Hippocampal formation (tissue), 2 donors: Measurements from ENCODE around the gene DGKH.
"Not testable (repeated sequence)": the region's sequence is repeated elsewhere in the genome, so short reads cannot be mapped to it uniquely, and the experiment has no call there.

ENCODE experiments used
- DNase-seq, 2 donors: peaks; one replicate each; lab custom pipeline; 2025; lab: John Stamatoyannopoulos, UW

DGKH gene

GRCh38 chr13:42071672-42072419, 23.4 kb downstream of the DGKH start:
- no peak for DNase-seq

GRCh38 chr13:42073683-42074082, 25.2 kb downstream of the DGKH start:
- no peak for DNase-seq

GRCh38 chr13:42075517-42075916, 27.1 kb downstream of the DGKH start:
- DNase-seq, result no peak

GRCh38 chr13:42076309-42076713, 27.9 kb downstream of the DGKH start:
- no peak for DNase-seq

DNA sequence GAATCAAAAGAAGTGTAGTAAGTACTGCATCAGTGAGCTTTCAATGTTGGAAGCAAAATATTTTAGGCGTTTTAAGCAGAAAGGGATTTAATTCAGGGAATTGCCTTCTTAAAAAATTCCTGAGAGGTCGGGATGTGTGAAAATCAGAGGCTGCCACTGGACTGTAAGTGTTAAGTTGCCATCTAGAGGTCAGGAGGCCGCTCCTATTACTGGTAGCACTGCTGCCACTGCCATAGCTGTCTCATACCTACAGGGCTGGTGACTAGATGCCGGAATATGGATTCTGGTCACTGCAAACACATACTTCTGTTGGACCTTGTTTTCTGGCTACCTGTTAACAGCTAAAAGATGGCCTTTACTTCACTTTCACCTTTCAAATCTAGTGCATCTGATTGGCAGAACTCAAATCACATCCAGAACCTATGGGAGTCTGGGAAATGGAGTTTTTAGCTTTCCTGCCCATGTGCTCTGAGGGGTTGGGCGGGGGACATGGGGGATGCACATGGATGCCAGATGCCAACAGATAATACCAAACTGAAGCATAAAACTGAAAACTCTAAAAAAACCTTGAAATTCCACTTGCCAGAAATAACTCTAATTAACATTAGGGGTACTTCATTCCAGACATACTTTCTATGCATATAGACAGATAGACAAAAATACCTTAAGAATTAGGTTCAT, 29.8 kb downstream of the DGKH start:
- DNase-seq, result peak in 1 of 2 donors; percentile 3

DNA sequence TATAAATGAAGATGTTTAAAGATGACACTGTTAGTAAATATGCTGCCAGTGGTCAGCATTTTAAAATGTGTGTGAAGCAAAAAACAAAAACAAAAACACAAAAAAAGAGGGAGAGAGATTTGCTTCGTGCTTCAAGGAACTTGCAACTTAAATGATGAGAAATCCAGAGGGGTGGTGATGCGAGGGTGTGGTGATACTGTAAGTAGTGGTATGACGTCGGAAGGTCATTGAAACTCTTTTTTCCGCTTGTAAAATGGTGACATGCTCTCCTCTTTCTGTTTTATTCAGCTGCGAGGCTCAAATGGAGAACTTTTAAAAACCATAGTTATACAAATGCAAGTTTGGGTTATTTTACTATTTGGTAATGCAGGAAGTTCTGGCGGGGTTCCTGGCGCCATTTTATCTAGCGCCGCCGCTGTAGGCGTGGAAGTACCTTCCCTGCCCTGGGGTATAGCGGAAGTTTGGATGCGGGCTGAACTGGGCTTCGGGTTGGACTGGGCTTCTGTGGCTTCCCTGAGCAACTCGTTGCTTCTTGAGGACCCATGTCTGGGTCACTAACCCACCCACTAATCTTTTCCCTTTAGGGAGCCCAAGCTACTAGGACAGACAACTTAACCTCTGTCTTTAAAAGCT, 34.8 kb downstream of the DGKH start:
- DNase-seq, result no peak

- no peak for DNase-seq
Observed at GRCh38 chr13:42084722-42085121, 36.3 kb downstream of the DGKH start.

GRCh38 chr13:42086582-42086981, 38.1 kb downstream of the DGKH start:
- DNase-seq, result no peak

- DNase-seq, result no peak
Observed at GRCh38 chr13:42094516-42095040, 46.1 kb downstream of the DGKH start.

DNA sequence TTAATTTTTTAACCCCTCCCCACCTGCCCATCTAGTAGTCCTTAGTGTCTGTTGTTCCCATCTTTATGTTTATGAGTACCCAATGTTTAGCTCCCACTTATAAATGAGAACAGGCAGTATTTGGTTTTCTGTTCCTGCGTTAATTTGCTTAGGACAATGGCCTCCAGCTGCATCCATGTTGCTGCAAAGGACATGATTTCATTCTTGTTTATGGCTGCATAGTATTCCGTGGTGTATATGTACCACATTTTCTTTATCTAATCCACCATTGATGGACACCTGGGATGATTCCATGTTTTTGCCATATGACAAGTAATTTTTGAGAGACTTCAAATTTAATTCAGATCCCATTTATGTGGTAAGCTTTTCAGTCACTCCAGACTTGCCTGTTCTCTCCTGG, 47.8 kb downstream of the DGKH start:
- DNase-seq, result not testable (repeated sequence)

DNA sequence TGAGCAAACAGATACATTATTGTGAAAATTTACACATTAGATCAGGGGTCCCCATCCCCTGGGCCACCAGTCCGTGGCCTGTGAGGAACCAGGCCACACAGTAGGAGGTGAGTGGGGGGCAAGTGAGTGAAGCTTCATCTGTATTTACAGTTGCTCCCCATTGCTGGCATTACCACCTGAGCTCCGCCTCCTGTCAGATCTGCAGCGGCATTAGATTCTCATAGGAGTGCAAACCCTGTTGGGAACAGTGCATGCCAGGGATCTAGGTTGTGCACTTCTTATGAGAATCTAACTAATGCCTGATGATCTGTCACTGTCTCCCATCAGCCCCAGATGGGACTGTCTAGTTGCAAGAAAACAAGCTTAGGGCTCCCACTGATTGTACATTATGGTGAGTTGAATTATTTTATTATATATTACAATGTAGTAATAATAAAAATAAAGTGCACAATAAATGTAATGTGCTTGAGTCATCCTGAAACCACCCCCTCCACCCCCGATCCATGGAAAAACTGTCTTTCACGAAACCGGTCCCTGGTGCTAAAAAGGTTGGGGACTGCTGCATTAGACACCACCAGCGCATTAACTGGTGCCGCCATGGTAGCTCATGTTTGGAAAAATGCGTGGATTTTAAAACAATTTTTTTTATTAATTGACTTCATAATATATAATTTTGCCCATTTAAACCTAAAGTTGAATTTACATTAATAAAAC, 51.7 kb downstream of the DGKH start:
- no peak for DNase-seq

GRCh38 chr13:42100960-42101359, 52.5 kb downstream of the DGKH start:
- no peak for DNase-seq

DNA sequence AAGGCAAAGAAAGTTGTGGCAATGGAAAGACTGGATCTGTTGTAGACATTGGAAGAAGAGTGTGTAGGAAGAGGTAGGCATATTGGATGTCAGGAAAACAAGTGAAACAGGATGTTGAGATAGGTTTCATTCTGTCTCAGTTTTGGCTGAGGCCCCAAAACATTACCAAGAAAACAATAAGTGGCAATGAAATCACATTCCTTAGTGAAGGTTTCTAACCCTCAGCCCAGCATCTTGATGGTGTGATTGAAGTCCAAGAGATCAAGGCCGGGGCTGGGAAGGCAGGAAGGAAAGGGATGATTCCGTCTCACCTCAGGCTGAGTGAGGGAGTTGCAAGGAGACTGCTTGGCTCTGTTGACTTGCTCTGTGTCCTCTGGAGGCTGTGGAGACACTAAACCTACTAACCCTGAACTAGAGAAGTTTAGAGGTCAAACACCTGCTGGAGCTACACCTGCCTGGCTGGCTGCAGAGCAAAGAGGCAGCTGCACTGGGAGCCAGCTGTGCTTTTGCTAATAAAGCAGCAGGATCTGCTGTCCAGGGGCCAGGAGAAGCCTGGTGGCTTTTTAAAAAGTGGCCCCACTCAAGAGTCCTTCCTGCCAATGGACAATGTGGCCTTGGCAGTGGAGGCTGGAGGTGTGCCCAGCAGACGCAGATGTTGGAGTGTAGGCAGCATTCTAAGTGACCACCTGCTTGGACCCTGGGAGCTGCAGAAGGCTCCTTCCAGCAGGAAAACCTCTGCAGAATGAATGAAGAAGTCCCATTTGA, 53.6 kb downstream of the DGKH start:
- DNase-seq, result no peak

DNA sequence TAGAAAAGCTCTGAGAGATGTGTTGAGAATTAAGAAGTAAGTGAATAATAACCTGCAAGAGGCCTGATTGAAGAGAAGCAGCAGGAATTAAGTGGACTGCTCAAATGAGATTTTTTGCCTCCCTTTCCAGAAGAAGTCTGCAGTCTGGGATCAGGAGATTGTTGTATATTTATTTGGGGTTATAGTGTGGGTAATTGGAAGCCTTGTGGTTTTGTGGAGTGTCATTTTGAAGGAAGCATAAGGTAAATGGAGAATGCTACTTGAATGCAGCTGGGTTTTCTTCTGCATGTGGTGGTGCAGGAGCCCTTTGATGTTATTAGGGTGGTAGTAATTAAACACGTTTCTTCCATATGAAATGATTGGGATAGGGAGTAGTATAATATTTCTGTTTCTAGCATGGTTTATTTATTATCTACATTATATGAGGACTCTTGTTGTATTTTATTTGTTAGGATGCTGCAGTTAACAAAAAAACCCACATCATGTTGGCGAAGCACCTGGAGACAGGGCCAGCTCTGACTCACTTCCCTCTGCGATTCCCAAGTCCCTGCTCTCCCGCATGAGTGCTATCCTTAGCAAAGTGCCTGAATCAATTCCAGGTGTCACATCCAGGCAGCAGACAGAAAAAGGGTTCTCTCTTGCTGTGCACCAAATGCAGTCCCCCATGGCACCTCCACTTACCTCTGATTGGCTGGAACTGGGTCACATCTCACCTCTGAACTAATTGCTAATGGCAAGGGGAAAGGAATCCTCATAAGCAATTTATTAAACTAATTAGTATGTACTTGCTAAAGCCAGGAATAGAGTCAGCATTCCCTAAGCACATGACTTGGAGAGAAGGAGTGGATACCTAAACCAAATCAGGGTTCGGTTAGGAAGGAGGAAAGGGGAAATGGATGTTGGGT, 54.8 kb downstream of the DGKH start:
- DNase-seq, result no peak

- DNase-seq, result no peak
Observed at GRCh38 chr13:42106998-42107397, 58.5 kb downstream of the DGKH start.

- DNase-seq, result no peak
Observed at GRCh38 chr13:42107421-42107820, 59.0 kb downstream of the DGKH start.

- no peak for DNase-seq
Observed at GRCh38 chr13:42108217-42108616, 59.8 kb downstream of the DGKH start.

DNA sequence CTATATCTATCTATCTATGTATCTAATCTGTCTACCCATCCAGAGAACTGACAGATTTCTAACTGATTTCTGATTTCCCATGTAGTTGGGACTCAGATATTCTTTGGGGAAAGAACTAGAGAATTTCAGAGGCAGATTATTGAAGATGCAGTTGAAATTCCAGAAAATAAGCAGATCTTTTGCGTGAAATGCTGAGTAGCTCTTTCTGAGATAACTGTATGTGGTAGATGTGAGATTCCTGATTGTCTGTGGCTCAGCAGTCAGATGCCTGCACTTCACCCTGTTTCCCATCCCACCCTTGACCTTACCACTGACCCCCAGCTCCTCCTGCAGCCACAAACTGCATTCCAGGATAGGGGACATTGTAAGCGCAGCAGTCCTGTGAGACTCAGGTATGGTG, 61.5 kb downstream of the DGKH start:
- no peak for DNase-seq

DNA sequence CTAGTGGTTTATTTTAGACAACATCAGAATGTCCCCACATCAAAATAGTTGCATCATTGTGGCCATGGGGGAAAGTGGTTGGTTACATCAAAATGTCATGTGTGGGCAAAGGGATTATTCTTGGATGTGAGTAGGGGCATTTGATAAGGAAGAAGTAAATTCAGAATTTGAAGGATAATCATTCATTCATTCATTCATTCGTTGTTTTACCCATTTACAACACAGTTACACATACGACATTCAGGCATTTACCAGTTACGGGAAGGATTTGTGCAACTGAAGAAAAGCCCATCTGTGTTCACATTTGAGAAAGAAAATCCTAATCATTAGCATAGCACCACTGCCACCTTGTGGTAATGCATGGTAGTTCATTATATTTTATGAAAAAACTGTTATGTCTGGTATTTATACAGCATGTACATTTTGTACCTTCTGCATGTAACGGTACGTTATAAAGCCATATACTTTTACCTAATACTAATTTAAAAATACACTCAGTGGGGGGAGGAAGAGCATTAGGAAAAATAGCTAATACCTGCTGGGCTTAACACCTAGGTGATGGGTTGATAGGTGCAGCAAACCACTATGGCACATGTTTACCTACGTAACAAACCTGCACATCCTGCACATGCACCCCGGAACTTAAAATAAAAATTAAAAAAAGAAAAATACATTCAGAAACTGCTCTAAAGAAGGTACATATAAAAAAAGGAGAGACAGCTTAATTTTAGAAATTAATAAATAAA, 62.1 kb downstream of the DGKH start:
- DNase-seq, result peak in 1 of 2 donors; percentile 73

DNA sequence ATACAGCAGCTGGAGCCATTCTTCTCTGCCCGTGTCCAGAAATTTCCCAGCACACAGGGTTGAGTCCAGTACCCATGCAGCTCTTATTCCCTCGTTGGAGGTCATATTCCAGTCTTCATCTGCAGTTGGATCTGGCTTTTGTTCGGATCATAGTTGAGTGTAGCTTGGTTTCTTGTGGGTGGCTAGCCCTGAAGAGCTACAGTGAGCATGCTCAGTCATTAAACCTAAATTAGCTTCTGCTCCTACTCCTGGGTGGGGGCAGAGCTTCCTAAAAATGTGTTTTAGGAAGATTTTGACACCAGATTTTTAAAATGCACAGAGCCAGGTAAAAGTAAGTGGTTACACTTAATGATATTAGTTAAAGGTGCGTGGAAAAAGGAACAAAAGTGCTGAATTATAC, 64.4 kb downstream of the DGKH start:
- DNase-seq, result no peak
